Astrocyte (in vitro differentiated cells and primary cell): ENCODE measurements around the gene CPEB3.

Experiments used
- EZH2 ChIP-seq: IDR thresholded peaks from 2 replicates; pipeline ENCODE4 v1.6.1; 2012; ENCODE audit warnings: mild to moderate bottlenecking, low read length, inconsistent platforms; ENCODE audit not compliant: insufficient read depth
- TF ChIP-seq, protein P1 (sequence below): IDR thresholded peaks from 2 replicates; pipeline ENCODE4 v1.5.1; 2011; ENCODE audit warnings: low read depth, mild to moderate bottlenecking, inconsistent platforms, low read length, moderate library complexity; ENCODE audit not compliant: insufficient read depth

DNA sequence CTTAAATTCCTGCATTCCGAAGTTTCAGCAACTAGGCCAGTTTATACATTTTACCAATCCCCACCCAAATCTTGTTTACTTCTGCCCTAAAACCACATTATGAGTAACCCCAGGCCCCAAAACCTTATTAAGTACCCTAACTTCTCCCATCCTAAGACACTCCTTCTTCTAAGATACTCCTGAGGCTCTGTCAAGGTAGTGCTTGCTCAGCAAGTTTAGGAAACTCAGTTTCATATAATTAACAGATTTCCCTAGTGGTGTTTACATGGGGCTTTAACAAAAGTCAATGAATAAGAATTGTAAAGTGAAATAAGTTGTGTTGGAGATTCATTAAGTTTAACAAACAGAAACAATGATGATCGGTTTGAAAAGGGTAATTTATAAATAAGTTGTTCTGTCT lies 77.8 kb downstream of the CPEB3 start:
- TF ChIP-seq, protein P1, sequence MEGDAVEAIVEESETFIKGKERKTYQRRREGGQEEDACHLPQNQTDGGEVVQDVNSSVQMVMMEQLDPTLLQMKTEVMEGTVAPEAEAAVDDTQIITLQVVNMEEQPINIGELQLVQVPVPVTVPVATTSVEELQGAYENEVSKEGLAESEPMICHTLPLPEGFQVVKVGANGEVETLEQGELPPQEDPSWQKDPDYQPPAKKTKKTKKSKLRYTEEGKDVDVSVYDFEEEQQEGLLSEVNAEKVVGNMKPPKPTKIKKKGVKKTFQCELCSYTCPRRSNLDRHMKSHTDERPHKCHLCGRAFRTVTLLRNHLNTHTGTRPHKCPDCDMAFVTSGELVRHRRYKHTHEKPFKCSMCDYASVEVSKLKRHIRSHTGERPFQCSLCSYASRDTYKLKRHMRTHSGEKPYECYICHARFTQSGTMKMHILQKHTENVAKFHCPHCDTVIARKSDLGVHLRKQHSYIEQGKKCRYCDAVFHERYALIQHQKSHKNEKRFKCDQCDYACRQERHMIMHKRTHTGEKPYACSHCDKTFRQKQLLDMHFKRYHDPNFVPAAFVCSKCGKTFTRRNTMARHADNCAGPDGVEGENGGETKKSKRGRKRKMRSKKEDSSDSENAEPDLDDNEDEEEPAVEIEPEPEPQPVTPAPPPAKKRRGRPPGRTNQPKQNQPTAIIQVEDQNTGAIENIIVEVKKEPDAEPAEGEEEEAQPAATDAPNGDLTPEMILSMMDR = no peak
- TF ChIP-seq EZH2 = no peak
